HG03025 (cell line): ENCODE data around the gene MAVS.
A peak's percentile ranks its signal among the peaks of the same experiment; 100 is the strongest.
"Not testable (repeated sequence)": the region's sequence is repeated elsewhere in the genome, so short reads cannot be mapped to it uniquely, and the experiment has no call there.

Experiments
- ATAC-seq: cut with Tn5 transposase; IDR thresholded peaks from one replicate; pipeline ENCODE4 v1.9.1; 2021; ENCODE audit warnings: mild to moderate bottlenecking, moderate library complexity; ENCODE audit not compliant: unreplicated experiment, low FRiP score

MAVS gene

DNA sequence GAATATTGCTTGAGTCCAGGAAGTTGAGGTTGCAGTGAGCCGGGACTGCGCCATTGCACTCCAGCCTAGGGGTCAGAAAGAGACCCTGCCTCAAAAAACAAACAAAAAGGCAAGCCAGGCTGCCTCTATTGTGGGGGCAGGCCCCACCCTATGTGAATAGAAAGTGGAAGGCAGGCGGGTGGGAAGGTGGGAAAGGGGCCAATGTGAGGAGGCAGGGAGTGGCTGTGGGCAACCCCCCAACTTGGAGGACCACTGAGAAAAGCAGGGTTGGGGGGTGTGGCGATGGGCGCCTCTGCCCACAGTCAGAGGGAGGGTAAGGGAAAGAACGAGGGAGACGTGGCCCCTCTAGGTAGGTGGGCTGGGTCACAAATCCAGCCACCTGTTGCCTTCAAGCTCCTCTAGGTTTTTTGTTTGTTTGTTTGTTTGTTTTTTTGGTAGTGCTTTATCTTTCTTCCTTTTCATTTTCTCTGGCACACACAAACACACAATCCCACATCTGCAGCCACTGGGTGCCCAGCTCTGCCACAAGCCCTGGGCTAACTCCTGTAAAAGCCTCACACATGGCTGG, 31.6 kb upstream of the MAVS start:
- no peak for ATAC-seq

DNA sequence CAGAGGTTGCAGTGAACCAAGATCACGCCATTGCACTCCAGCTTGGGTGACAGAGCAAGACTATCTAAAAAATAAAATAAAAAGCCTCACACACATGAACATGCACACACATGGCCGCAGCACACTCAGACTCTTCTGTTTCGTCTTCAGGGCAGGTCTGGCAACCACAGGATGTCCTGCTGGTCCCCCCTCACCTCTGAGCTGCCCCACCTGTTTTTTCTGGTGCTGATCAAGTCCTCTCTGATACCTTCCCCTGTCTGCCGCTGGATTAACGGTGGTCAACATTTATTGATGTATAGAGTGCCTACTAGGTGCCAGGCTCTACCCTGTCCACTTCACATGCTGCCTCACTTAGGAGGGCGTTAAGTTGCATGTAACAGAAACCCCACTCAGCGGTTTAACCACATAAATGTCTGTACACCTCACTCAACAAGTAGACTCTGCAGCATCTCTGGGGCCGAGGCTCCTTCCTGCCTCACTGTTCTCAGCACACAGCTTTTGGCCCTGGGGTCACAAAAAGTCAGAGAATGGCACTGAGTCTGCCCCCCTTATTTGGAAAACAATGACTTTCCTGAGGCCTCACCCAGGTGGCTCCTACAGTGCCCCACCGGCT, 30.8 kb upstream of the MAVS start:
- ATAC-seq = no peak

DNA sequence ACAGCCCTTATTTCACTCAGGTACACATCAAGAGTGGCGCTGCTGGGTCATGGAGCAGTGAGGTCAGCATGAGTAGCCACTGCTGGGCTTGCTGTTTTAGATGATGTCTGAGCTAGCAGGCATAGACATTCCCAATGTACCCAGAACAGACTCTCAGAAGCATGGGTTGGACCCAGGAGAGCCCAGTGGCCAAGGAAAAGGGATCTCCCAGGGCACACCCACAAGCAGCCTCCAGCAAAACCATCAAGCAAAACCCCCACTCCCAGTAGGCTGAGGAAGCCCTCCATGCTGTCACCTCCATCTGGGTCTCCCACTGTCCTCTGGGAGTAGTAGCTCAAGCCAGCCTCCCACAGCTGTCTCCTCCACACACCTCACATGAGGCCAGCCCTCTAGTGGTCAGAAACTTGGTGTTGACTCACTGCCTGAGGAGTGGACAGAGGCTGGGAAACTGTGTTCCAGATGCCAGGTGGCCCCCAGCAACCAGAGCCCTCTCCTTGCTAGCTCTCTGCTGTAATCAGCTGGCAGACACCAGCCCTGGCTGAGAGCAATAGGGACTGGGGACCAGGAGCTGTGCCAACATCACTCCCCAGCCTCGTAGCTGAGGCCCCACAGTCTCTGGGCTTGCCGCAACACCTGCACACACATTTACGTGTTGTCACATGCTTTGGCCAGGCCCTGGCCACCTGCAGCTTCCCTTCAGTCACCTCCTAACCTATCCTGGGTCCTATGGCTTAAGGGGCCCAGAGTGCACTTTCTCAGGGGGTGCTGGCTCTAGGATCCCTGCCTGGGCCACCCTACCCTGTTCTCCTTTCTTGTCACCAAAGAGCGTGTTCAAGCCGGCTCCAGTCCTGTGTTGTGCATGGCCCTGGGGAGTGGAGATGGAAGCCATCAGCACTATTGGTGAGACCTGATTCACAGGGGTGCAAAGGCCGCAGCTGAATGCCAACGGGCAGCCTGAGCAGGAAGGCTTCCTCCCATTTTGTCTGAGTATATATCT, 28.2 kb upstream of the MAVS start:
- no peak for ATAC-seq

DNA sequence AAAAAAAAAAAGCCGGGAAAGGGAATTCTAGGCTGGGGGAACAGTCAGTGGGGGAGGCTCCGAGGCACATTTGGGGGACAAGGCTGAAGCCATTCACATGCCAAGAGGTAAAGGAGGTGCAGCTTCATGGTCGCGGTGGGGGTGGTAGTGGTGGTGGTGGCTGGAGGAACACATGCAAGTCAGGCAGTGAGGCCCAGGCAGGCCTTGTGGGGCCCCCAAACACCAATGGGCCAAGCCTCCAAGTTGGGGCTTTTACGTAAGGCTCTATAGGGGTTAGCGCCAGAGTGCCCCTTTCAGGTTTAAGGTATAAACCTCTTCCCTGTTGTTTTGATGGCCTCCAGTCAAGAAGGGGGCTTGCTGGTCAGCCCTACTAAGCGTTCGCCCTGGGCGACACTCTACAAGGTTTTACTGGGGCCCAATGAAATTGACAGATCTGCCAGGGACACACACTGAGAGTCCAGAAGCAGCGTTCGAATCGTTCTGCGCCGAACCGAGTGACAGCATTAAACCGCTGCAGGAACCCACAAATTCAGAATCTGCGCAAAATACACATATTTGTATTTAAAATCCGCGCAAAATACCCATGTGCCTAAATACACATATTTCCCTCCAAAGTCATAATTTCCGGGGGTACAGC, 27.1 kb upstream of the MAVS start:
- ATAC-seq = no peak

DNA sequence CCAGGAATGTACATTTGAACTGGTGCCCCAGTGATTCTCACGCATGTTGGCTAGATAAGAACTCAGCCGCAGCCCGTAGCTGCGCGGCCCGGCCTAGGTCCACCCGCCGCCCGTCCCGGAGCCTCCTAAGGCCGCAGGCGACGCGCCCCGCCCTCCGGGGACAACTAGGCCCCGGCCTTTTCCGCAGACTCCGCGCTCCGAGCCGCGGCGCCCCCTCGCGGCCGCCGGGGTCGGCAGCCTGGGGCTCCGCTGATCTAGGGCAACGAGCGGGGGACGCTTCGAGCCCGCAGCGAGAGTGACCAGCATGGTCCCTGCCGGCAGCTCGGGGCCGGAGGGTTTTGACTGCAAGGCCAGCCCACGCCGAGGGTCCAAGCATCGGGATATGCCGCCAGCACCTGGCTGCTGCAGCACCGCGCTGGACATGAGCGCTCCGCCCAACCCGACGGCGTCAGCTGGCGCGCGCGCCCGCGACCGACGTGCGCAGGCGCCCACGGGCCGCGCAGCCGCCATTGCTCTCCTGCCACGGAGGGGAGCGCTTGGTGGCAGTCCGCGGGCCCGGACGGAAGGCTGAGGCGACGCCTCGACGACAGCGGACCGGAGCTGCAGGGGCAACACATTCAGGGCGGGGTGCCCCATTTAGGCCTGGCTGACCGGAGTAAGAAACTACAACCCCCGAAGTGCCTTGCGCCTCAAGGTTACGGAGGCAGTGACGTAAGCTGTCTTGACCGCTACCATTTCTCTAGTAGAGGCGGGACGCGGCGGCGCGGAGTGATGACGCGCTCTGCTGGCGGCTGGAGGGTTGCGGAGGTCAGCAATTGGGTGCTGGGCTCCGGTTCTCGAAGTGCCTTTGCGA, 26.4 kb upstream of the MAVS start, which contains the start of gene AP5S1:
Gene AP5S1, plus strand, starts transcription at position 500 of the 853 bp plus-strand sequence. CDS start 1,571 bp downstream, outside the sequence.
- peak; percentile 84 for ATAC-seq

DNA sequence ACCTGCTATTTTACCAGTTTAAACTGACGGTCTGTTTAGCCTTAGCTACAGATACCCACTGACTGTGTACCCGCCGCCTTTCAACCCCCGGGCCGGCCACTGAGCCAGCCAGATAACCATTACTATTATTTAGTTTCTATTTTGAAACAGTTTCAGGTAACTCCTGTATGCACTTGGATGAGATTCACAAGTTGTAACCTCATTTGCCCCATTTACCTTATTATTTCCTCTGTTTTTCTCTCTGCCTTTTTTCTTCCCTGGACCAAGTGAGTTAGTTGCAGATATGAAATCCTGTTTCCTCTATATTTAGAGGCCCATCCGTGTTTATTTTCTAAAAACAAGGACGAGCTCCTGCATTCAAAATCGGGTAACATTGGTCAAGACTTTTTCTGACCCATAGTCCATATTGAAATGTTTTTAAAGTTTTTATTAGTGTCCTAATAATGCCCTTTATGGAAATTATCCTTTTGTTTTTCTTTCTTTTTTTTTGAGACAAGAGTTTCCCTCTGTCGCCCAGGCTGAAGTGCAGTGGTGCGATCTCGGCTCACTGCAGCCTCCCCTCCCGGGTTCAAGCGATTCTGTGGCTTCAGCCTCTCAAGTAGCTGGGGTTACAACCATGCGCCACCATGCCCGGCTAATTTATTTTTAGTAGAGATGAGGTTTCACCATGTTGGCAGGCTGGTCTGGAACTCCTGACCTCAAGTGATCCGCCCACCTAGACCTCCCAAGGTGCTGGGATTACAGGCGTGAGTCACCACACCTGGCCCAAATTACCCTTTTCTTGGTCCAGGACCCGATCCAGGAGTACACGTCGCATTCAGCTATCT, 25.5 kb upstream of the MAVS start:
- ATAC-seq = peak; percentile 0

DNA sequence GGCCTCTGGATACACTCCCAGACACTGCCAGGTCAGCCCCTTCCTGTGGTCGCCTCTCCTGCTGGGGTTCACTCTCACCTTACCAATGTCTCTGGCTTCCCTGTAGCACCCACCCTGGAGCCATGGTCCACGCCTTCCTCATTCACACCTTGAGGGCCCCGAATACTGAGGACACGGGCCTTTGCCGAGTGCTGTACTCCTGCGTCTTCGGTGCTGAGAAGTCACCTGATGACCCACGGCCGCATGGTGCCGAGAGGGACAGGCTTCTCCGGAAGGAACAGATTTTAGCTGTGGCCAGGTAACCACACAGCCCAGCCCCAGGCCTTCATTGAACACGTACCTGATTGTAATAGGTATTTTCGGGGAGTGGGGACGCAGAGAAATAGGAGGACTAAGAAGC, 24.6 kb upstream of the MAVS start:
- ATAC-seq = no peak

DNA sequence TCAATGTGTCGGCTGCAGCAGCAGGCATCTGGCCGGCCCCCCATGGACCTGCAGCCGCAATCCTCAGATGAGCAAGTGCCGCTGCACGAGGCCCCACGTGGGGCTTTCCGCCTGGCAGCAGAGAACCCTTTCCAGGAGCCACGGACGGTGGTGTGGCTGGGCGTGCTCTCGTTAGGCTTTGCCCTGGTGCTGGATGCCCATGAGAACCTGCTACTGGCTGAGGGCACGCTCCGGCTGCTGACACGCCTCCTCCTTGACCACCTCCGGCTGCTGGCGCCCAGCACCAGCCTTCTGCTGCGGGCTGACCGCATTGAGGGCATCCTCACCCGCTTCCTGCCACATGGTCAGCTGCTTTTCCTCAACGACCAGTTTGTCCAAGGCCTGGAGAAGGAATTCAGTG, 22.8 kb upstream of the MAVS start:
- ATAC-seq = no peak

DNA sequence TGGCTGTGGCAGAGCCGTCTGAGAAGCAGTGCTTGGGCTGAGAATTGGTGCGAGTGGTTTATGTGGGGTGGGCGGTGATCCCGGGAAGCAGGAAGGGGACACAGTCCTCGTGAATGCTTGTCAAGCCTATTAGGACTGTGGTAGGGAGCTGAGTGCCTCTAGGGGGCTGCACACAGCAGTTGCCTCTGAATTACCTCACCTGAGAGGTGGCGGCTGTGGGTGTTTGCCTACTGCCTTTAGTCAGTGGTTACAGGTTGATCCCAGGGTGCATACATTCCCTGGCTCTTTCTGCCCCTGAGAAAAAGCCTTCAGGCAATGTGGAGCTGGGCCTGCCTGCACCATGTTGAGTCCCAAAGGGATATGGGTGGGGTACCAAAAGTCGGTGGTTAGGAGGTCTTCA, 21.1 kb upstream of the MAVS start:
- no peak for ATAC-seq

DNA sequence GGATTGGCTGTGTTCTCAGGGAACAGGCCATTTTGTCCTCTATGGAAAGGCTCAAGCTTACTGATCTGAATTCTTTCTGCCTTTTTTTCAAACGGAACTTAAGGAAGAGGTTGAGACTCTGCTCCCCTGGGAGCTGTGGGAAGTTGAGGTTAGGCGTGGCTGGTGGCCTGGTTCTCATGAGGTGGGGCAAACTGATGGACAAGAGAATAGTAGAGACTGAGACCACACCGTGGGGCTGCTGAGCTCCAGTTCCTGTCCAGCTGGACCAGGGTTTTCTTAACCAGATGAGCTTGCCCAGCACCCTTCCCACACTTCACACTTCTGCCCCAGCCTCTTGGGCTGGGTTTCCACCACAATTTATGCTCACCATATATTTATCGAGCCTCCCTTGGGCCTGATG, 20.2 kb upstream of the MAVS start:
- ATAC-seq = no peak

DNA sequence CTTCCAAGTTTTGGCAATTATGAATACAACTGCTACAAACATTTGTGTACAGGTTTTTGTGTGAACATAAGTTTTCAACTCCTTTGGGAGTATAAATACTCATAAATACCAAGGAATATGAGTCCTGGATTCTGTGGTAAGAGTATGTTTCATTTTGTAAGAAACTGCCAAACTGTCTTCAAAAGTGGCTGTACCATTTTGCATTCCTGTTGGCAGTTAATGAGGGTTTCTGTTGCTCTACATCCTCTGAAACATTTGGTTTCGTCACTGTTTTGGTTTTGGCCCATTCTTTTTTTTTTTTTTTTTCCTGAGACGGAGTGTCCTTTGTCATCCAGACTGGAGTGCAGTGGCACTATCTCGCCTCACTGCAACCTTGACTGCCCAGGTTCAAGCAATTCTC, 17.8 kb upstream of the MAVS start:
- ATAC-seq = no peak

DNA sequence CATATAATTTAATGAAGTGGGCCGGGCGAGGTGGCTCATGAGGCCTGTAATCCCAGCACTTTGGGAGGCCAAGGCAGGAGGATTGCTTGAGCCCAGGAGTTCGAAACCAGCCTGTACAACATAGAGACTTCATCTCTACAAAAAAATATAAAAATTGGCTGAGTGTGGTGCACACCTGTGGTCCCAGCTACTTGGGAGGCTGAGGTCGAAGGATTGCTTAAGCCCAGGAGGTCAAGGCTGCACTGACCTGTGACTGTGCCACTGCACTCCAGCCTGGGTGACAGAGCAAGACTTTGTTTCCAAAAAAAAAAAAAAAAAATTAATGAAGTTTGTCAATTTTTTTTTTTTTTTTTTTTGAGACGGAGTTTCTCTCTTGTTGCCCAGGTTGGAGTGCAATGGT, 16.7 kb upstream of the MAVS start:
- not testable (repeated sequence) for ATAC-seq

DNA sequence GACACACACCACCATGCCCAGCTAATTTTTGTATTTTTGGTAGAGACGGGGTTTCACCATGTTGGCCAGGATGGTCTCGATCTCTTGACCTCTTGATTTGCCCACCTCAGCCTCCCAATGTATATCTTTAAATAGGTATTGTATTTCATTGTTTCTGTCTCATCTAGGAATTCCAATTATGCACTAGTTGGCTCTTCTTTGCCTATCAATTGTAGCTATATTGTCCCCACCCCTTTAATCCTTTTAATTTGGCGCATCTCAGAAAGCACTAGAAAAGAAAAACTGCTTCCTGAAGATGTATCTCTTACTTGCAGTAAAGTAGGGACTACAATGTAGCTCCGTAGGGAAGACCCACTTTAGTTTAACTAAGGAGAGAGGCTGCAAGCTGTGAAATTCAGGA, 10.5 kb upstream of the MAVS start:
- no peak for ATAC-seq

DNA sequence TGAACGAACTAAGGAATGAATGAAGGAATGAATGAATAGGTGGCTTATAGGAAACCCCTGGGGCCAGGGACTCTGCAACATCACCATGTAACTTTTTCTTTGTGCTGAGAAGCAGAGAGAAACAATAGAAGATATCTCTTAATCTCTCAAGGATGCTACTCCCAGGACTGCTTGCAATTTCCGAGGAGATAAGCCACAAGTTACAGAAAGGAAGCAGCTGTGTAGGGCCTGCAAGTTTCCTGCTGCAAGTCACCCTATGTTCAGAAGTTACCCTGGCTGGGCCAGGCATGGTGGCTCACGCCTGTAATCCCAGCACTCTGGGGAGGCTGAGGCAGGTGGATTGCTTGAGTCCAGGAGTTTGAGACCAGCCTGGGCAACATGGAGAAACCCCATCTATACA, 7.3 kb upstream of the MAVS start:
- no peak for ATAC-seq

DNA sequence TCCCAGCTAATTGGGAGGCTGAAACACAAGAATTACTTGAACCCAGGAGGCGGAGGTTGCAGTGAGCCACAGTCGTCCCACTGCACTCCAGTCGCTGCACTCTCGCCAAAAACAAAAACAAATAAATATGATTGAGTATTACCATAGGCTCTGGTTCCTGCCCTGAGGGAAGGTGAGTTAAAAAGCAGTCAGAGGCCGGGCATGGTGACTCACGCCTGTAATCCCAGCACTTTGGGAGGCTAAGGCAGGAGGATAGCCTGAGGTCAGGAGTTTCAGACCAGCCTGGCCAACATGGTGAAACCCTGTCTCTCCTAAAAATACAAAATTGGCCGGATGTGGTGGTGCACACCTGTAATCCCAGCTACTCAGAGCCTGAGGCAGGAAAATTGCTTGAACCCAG, 6.4 kb upstream of the MAVS start:
- ATAC-seq = not testable (repeated sequence)

DNA sequence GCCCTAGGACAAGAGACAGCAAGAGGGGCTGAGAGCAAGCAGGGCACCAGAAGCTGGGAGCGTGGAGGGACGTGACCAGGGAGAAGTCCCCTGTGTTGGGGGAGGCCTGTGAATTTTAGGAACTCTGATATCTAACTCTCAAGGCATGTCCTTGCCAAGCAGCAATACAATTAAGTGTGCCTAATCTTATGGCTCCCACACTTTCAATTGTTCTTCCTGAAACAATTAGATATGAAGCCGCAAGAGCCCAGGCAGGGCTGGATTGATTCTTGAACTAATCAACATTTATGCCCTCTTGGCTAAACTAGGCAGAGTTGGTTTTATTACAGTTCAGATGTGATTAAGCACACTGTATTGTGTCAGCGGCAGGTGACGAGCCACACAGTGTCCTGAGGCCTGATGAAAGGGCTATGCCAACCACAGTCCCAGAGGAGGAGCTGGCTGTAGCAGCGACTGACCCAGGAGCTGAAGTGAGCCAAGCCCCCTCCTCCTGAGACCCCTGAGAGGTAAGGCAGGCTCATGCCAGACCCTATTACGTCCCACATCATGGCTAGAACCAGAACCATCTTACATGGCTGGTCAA, 4.2 kb upstream of the MAVS start:
- ATAC-seq = no peak

DNA sequence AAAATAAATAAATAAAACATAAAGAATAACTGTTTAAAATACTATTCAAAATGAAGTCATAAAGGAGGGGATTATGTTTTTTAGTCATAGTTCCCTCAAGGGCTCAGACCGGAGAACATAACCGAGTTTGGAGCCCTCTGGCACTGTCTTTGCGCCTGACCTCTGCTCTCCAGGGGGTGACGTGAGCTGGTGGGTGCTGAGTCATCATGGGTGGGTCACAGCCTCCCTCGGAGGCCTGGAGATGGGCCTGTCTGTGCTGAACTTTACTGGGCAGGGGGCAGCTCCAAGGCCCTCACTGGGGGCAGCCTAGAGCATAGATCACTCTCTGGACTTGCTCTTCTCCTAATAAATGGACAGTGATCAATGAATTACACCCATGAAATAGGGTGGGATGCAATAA, 3.1 kb upstream of the MAVS start:
- no peak for ATAC-seq

DNA sequence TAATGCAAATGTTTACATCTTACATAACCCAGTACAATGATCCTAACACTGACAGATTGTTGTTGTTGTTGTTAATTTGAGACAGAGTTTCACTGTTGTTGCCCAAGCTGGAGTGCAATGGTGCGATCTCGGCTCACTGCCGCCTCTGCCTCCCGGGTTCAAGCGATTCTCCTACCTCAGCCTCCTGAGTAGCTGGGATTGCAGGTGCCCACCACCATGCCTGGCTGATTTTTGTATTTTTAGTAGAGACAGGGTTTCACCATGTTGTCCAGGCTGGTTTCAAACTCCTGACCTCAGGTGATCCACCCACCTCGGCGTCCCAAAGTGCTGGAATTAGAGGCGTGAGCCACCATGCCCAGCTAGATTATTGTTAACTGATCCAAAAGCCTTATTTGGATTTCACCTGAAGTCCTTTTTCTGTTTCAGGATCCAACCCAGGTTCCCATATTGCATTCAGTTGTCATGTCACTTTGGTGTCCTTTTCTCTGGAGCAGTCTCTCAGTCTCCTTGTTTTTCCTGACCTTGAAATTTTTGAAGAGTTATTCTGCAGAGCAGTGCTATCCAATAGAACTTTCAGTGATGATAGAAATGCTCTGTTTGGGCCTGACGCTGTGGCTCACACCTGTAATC, 2.5 kb upstream of the MAVS start:
- ATAC-seq = not testable (repeated sequence)

DNA sequence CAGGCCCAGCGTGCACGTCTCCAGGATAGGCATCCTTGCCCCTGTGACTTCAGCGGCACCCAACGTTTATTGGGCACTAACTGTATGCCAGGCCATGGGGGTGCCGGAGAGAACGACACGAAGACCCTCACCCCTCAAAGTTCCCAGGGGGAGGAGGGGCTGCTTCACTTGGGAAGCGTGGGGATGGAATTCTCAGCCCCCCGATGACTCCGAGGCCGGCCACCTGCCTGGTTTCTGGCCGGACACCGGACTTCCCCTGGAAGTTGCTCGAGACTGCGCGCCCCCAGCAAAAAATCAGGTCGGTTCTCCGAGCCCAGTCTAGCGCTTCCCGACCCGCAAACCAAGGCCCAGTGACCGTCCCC, 275 bp upstream of the MAVS start:
- ATAC-seq = no peak
